ENCODE results near the gene MEX3A.

The MEX3A gene

DNA sequence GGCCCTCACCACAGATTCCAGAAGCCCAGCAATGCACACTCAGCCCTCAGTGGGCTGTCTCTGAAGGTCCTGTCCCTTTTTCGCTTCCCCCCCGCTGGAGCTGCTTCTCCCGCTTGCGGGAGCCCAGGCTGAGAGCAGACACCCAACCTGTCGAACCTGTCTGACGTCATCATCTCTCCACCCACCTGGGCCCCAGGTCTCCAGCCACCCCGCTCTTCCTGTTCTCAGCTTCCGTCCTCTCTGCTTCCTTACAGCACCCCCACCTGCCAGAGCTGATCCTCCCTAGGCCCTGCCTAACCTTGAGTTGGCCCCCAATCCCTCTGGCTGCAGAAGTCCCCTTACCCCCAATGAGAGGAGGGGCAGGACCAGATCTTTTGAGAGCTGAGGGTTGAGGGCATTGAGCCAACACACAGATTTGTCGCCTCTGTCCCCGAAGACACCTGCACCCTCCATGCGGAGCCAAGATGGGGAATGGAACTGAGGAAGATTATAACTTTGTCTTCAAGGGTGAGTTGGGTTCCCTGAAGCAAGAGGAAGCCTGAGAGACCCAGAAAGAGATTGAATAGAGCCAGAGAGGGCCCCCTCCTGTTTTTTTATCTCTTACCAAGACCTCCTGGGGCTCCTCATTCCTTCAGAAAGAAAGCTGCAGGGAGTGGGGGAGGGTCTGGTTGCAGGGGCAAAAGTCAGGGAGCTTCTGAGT is 21.2 kb downstream of the MEX3A start, which contains the start of gene RAB25:
Gene RAB25, plus strand, starts transcription at position 224 of the 700 bp plus-strand sequence. Its CDS starts 241 bp downstream, at position 465.
- no peak within 1 kb of the TSS for H3K4me3 ChIP-seq
- DNase-seq, result no peak
- H3K4me1 ChIP-seq, result peaks cover 0 to 7% (median 4%) of the 10 kb centered on the region in 4 donors
- H3K27ac ChIP-seq, result no peak within 1 kb of the TSS
- intact Hi-C loops (cut with DNase I; ENCODE audit: low total_unique reads), result no loop called here
- H3K27me3 ChIP-seq, result no peaks in the 10 kb centered on the region
- H3K9me3 ChIP-seq, result no peaks in the 10 kb centered on the region
- TF ChIP-seq, protein P1, sequence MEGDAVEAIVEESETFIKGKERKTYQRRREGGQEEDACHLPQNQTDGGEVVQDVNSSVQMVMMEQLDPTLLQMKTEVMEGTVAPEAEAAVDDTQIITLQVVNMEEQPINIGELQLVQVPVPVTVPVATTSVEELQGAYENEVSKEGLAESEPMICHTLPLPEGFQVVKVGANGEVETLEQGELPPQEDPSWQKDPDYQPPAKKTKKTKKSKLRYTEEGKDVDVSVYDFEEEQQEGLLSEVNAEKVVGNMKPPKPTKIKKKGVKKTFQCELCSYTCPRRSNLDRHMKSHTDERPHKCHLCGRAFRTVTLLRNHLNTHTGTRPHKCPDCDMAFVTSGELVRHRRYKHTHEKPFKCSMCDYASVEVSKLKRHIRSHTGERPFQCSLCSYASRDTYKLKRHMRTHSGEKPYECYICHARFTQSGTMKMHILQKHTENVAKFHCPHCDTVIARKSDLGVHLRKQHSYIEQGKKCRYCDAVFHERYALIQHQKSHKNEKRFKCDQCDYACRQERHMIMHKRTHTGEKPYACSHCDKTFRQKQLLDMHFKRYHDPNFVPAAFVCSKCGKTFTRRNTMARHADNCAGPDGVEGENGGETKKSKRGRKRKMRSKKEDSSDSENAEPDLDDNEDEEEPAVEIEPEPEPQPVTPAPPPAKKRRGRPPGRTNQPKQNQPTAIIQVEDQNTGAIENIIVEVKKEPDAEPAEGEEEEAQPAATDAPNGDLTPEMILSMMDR (IDR thresholded peaks at IDR 0.05), result no peak
- peaks cover 0 to 15% (median 10%) of the 10 kb centered on the region in 3 donors for H3K36me3 ChIP-seq

DNA sequence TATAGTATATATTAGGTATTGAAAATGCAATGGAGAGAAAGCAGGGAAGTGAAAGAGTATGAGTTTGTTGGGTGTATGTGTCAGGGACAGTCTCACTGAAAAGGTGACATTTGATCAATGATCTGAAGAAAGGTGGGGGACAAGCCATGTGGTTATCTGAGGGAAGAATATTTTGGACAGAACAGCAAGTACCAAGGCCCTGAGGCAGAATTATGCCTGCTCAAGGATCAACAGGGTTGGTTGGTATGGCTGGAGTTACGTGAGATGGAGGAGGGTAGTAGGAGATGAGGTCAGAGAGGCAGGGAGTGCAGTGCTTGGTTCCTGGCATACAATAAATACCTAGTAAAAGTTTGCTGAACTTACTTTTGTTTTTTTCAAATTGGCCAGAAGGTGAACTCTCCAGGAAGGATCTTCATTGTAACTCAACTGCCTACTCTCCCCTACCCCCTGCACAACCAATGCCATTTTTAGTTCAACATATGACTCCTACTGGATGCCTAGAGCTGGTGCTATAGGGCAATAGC is 25.9 kb downstream of the MEX3A start:
- Histone ChIP-seq H3K9me3 (no peaks in the 10 kb centered on the region), H3K36me3 (peaks cover 0 to 17% (median 10%) of the 10 kb centered on the region in 3 donors), H3K4me3 (no peak overlapping the region), H3K4me1 (peaks cover 0 to 32% (median 20%) of the 10 kb centered on the region in 4 donors), H3K27me3 (no peaks in the 10 kb centered on the region), H3K27ac (no peak overlapping the region)
- TF ChIP-seq, protein P1 (IDR thresholded peaks at IDR 0.05), result no peak
- intact Hi-C loops (cut with DNase I; ENCODE audit: low total_unique reads), result no loop called here
- DNase-seq, result no peak

DNA sequence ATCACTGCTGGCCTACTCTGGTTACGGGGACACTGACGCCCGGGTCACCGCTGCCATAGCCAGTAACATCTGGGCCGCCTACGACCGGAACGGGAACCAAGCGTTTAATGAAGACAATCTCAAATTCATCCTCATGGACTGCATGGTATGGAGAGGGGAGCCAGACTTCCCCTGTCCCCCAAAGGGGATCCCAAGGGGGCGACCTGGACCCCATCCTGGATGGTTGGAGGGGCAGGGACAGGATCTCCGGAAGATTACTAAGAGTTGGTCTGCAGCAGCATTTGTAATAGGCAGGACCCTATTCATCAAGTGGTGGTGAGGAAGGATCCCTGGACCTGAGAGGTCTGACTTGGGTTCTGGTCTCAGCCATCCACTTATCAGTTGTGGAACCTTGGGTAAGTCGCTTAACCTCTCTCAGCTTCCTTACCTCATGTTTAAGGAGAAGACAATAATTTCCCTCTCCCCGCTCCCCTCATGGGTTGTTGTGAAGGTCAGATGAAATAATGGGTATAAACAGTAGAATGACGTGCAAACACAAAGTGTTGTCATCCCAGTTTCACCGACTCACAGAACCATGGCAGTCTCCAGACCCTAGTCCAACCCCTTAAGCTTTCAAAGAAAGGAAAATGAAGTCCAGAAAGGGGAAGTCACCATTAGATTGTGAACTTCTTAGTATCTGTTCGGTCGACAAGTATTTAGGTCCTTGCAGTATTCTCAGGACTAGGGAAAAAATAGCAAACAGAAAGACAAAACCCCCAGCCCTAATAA is 26.8 kb downstream of the MEX3A start:
- no peak for DNase-seq
- peak overlapping the region; percentile 72 to 88 for H3K4me3 ChIP-seq
- peaks cover 0 to 26% (median 10%) of the 10 kb centered on the region in 3 donors for H3K36me3 ChIP-seq
- intact Hi-C loops (cut with DNase I; ENCODE audit: low total_unique reads), result no loop called here
- peak overlapping the region; percentile 84 to 96 for H3K27ac ChIP-seq
- no peaks in the 10 kb centered on the region for H3K27me3 ChIP-seq
- H3K4me1 ChIP-seq, result peaks cover 0 to 35% (median 20%) of the 10 kb centered on the region in 4 donors
- no peaks in the 10 kb centered on the region for H3K9me3 ChIP-seq
- TF ChIP-seq, protein P1 (IDR thresholded peaks at IDR 0.05), result no peak

DNA sequence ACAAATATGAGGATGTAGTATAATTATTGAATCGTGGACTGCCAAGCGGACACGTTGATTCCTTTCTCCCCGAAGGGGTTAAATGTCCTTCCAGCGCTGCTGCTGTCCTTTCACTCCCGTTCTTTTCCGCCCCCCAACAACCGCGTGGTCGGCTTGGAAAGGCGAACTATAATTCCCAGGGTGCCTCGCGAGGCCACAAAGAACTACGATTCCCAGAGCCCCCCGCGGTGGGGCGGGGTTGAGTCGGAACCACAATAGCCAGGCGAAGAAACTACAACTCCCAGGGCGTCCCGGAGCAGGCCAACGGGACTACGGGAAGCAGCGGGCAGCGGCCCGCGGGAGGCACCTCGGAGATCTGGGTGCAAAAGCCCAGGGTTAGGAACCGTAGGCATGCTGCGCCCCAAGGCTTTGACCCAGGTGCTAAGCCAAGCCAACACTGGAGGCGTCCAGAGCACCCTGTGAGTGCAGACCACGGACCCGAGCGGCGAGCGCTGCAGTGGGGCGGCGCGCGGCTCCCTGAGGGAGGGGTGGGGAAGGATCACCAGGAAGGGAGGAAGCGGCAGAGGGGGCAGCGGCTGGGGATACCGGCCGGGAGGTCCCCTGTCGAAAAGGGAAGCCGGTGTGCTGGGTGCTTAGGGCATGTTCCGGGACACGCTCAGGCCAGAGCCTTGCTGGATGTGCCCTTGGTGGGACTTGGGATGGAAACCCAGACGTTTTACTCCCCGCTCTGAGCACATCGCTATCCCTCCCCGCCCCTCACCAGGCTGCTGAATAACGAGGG is 27.6 kb downstream of the MEX3A start, which contains the start of gene LAMTOR2:
Gene LAMTOR2, plus strand, starts transcription at position 283 of the 781 bp plus-strand sequence. Its CDS starts 108 bp downstream, at position 391.
- peak within 1 kb of the TSS; percentile 84 to 96 for H3K27ac ChIP-seq
- peaks cover 0 to 35% (median 20%) of the 10 kb centered on the region in 4 donors for H3K4me1 ChIP-seq
- H3K4me3 ChIP-seq, result peak within 1 kb of the TSS; percentile 72 to 88
- peaks cover 0 to 34% (median 18%) of the 10 kb centered on the region in 3 donors for H3K36me3 ChIP-seq
- intact Hi-C loops (cut with DNase I; ENCODE audit: low total_unique reads), result no loop called here
- peak; percentile 99 for DNase-seq
- H3K27me3 ChIP-seq, result no peaks in the 10 kb centered on the region
- no peaks in the 10 kb centered on the region for H3K9me3 ChIP-seq
- TF ChIP-seq, protein P1 (IDR thresholded peaks at IDR 0.05), result no peak
